SK-N-SH (cell line): ENCODE measurements around the gene USF3. TPM values are rescaled to one million over a fixed set of nuclear protein-coding genes. Genes with fewer than 3 reads are reported as not detected.

Source experiments
- CTCF ChIA-PET: fragments of 300-600, 350-600 bp; formaldehyde crosslinking; extraction: SDS; loops from one replicate; lab custom pipeline; 2021; lab: Yijun Ruan, JAX
- POLR2A ChIA-PET: fragments of 350-600 bp; sonication (Branson Sonifier 250); formaldehyde crosslinking; extraction: SDS; loops from one replicate; lab custom pipeline; 2020; ENCODE audit warnings: antibody characterized with exemption, inconsistent platforms; lab: Yijun Ruan, JAX
- DNase-seq: peaks from one replicate; pipeline ENCODE4 v3.0.0; 2012
- H2AFZ ChIP-seq: fragments of 200-600 bp; sonication (generic); 2 replicates; pipeline ENCODE4 v1.8.1; 2016; ENCODE audit warnings: antibody characterized with exemption, mild to moderate bottlenecking, low read depth
- H3F3A ChIP-seq: fragments of 200-600 bp; sonication (generic); replicated peaks from 2 replicates; pipeline ENCODE3; 2016; ENCODE audit warnings: antibody characterized with exemption, mild to moderate bottlenecking; ENCODE audit not compliant: insufficient read depth
- H3K27ac ChIP-seq, 2 experiments: fragments of 200-500 bp in 1 of 2; fragments of 200-600 bp in 1 of 2; sonication (Bioruptor generic) in 1 of 2; sonication (generic), shearing (Covaris generic) in 1 of 2; 2 replicates each; pipeline versions ENCODE4 v1.5.1 to v1.6.1; 2014 to 2016; ENCODE audit warnings: low read depth in 2 of 2, inconsistent platforms in 1 of 2, low read length in 1 of 2, mild to moderate bottlenecking in 1 of 2, mixed read lengths in 1 of 2
- H3K27me3 ChIP-seq: fragments of 200-600 bp; sonication (generic), shearing (Covaris generic); 2 replicates; pipeline ENCODE4 v1.6.1; 2016; ENCODE audit warnings: mixed run types; ENCODE audit not compliant: insufficient read depth
- H3K36me3 ChIP-seq, 2 experiments: fragments of 200-500 bp in 1 of 2; fragments of 200-600 bp in 1 of 2; sonication (Bioruptor generic) in 1 of 2; sonication (generic) in 1 of 2; replicated peaks in 1 of 2; 2 replicates each; pipeline versions ENCODE3 to v1.5.1; 2014 to 2016; ENCODE audit warnings: low read length in 1 of 2, mild to moderate bottlenecking in 1 of 2; ENCODE audit not compliant: insufficient read depth in 2 of 2, control insufficient read depth in 1 of 2
- H3K4me1 ChIP-seq, 2 experiments: fragments of 200-500 bp in 1 of 2; fragments of 200-600 bp in 1 of 2; sonication (Bioruptor generic) in 1 of 2; sonication (generic), shearing (Covaris generic) in 1 of 2; 2 replicates each; pipeline versions ENCODE4 v1.5.1 to v1.6.1; 2014 to 2016; ENCODE audit warnings: low read depth in 1 of 2, low read length in 1 of 2, mixed run types in 1 of 2; ENCODE audit not compliant: insufficient read depth in 2 of 2, control insufficient read depth in 1 of 2
- H3K4me2 ChIP-seq: fragments of 200-600 bp; sonication (generic), shearing (Covaris generic); 2 replicates; pipeline ENCODE4 v1.6.1; 2017; ENCODE audit warnings: mixed run types
- H3K4me3 ChIP-seq, 2 experiments: fragments of 200-500 bp in 1 of 2; fragments of 200-600 bp in 1 of 2; sonication (Bioruptor generic) in 1 of 2; sonication (generic), shearing (Covaris generic) in 1 of 2; 2 replicates each; pipeline versions ENCODE4 v1.5.1 to v1.8.1; 2014 to 2016; ENCODE audit warnings: low read depth in 2 of 2, inconsistent platforms in 1 of 2, low read length in 1 of 2, mild to moderate bottlenecking in 1 of 2, mixed read lengths in 1 of 2, moderate library complexity in 1 of 2
- H3K79me2 ChIP-seq: fragments of 200-600 bp; sonication (generic); 2 replicates; pipeline ENCODE4 v1.8.1; 2017; ENCODE audit warnings: mild to moderate bottlenecking; ENCODE audit not compliant: insufficient read depth
- H3K9ac ChIP-seq: fragments of 200-600 bp; sonication (generic); 2 replicates; pipeline ENCODE4 v1.6.1; 2017; ENCODE audit warnings: mixed run types
- H3K9me2 ChIP-seq: fragments of 200-600 bp; sonication (generic); 2 replicates; pipeline ENCODE4 v1.6.1; 2017; ENCODE audit warnings: mixed run types
- H3K9me3 ChIP-seq: fragments of 200-600 bp; sonication (generic); 2 replicates; pipeline ENCODE4 v1.6.1; 2017; ENCODE audit warnings: mixed run types, mild to moderate bottlenecking, moderate library complexity
- H4K20me1 ChIP-seq: fragments of 200-600 bp; sonication (generic); 2 replicates; pipeline ENCODE4 v1.6.1; 2017; ENCODE audit warnings: mild to moderate bottlenecking, mixed run types; ENCODE audit not compliant: insufficient read depth
- CTCF ChIP-seq: fragments of 200-600 bp; sonication (generic); IDR thresholded peaks from 2 replicates; pipeline ENCODE4 v1.6.1; 2017; ENCODE audit warnings: antibody characterized with exemption, mild to moderate bottlenecking, moderate library complexity
- EZH2phosphoT487 ChIP-seq: fragments of 200-600 bp; sonication (generic); IDR thresholded peaks from 2 replicates; pipeline ENCODE4 v1.6.1; 2017; ENCODE audit warnings: low read depth, mixed run types, mild to moderate bottlenecking, antibody characterized with exemption, moderate library complexity, borderline replicate concordance
- FOSL2 ChIP-seq: IDR thresholded peaks from 2 replicates; pipeline ENCODE4 v1.4.0; 2012; ENCODE audit warnings: low read depth, mild to moderate bottlenecking, moderate library complexity, borderline replicate concordance
- FOXJ3 ChIP-seq: sonication (generic); formaldehyde crosslinking; IDR thresholded peaks from 2 replicates; pipeline ENCODE4 v1.5.1; 2020; ENCODE audit warnings: mild to moderate bottlenecking, missing genetic modification reagents
- FOXM1 ChIP-seq: IDR thresholded peaks from 2 replicates; pipeline ENCODE4 v1.4.0; 2012; ENCODE audit warnings: low read depth, mild to moderate bottlenecking
- GATA2 ChIP-seq: sonication (generic); formaldehyde crosslinking; IDR thresholded peaks from 2 replicates; pipeline ENCODE4 v1.5.0; 2020; ENCODE audit warnings: mild to moderate bottlenecking, missing genetic modification reagents
- IRF3 ChIP-seq: fragments of 150-350 bp; IDR thresholded peaks from 2 replicates; pipeline ENCODE4 v1.6.1; 2016; ENCODE audit warnings: mild to moderate bottlenecking, low read depth, low read length
- JUND ChIP-seq: IDR thresholded peaks from 2 replicates; pipeline ENCODE4 v1.4.0; 2012
- MAX ChIP-seq: IDR thresholded peaks from 2 replicates; pipeline ENCODE4 v1.4.0; 2012; ENCODE audit warnings: low read depth
- MEF2A ChIP-seq: IDR thresholded peaks from 2 replicates; pipeline ENCODE4 v1.4.0; 2012; ENCODE audit warnings: low read depth, borderline replicate concordance
- MXI1 ChIP-seq: IDR thresholded peaks from 2 replicates; pipeline ENCODE4 v1.6.1; 2012; ENCODE audit warnings: mild to moderate bottlenecking, low read depth, low read length, improper control_type of control experiment
- NRF1 ChIP-seq: IDR thresholded peaks from 2 replicates; pipeline ENCODE4 v1.6.1; 2012; ENCODE audit warnings: low read depth, mild to moderate bottlenecking, low read length
- POLR2AphosphoS5 ChIP-seq: IDR thresholded peaks from 2 replicates; pipeline ENCODE4 v1.6.1; 2012; ENCODE audit warnings: low read depth, low read length
- RCOR1 ChIP-seq: fragments of 150-350 bp; IDR thresholded peaks from 2 replicates; pipeline ENCODE4 v1.6.1; 2017; ENCODE audit warnings: antibody characterized with exemption, low read length
- RFX5 ChIP-seq: IDR thresholded peaks from 2 replicates; pipeline ENCODE4 v1.6.1; 2012; ENCODE audit warnings: mild to moderate bottlenecking, improper control_type of control experiment, low read length
- SIN3A ChIP-seq: IDR thresholded peaks from 2 replicates; pipeline ENCODE4 v1.6.1; 2012; ENCODE audit warnings: low read depth, mild to moderate bottlenecking, low read length, moderate library complexity, borderline replicate concordance
- TAF1 ChIP-seq: IDR thresholded peaks from 2 replicates; pipeline ENCODE4 v1.6.1; 2012; ENCODE audit warnings: low read depth, mild to moderate bottlenecking, low read length, moderate library complexity, borderline replicate concordance
- TCF12 ChIP-seq: IDR thresholded peaks from 2 replicates; pipeline ENCODE4 v1.4.0; 2012
- USF2 ChIP-seq: fragments of 150-350 bp; IDR thresholded peaks from 2 replicates; pipeline ENCODE4 v1.6.1; 2017; ENCODE audit warnings: antibody characterized with exemption, low read length, low read depth, borderline replicate concordance
- WGBS: methylation state at CpG from one replicate; pipeline ENCODE4 v1.1.6; 2017; ENCODE audit warnings: low lambda C conversion rate; 5-methylcytosine and 5-hydroxymethylcytosine counted together
- polyA plus RNA-seq, 3 experiments: library from polyadenylated mRNA; depleted of rRNA; stranded (reverse); fragments of >200 nt; gene quantifications; 2 replicates each; pipeline ENCODE4 v1.2.3, GENCODE V29; 2012

USF3 gene
- polyA plus RNA-seq, 1 of the 3 experiments (the other 2 are of a cell fraction), result 3.1 TPM

GRCh38 chr3:113685956-113686721 lies 10.3 kb downstream of the USF3 start:
- Histone ChIP-seq H3K36me3 (peaks cover 0 to 15% of the 10 kb centered on the region in 2 experiments), H3F3A (no peaks in the 10 kb centered on the region), H3K4me2 (no peak overlapping the region), H3K9me2 (no peaks in the 10 kb centered on the region), H3K79me2 (peaks cover 27% of the 10 kb centered on the region; the same call in 1 of the 2 replicates), H3K27ac (no peak overlapping the region), H3K4me1 (no peaks in the 10 kb centered on the region), H3K27me3 (no peaks in the 10 kb centered on the region), H4K20me1 (no peaks in the 10 kb centered on the region), H3K9ac (no peak overlapping the region), H3K4me3 (no peak overlapping the region), H3K9me3 (no peaks in the 10 kb centered on the region; the same call in 1 of the 2 replicates), H2AFZ (no peak overlapping the region)
- POLR2A ChIA-PET, result no interaction called here
- TF ChIP-seq EZH2phosphoT487 (no peak), MAX (no peak), FOXJ3 (CRISPR knock-in tag) (no peak), POLR2AphosphoS5 (no peak), TAF1 (no peak), FOSL2 (no peak), TCF12 (no peak), NRF1 (no peak), CTCF (no peak), MEF2A (no peak)
- DNase-seq, result no peak
- CTCF ChIA-PET, result no interaction called here
- WGBS, result 100% methylated on average over 1 of the region's 2 CpGs

GRCh38 chr3:113685124-113685523 lies 11.3 kb downstream of the USF3 start:
- Histone ChIP-seq H4K20me1 (no peaks in the 10 kb centered on the region), H3K9me2 (no peaks in the 10 kb centered on the region), H3K27ac (no peak overlapping the region), H3K9me3 (no peaks in the 10 kb centered on the region; the same call in 1 of the 2 replicates), H3K79me2 (peaks cover 27% of the 10 kb centered on the region; the same call in 1 of the 2 replicates), H2AFZ (no peak overlapping the region), H3K4me1 (no peaks in the 10 kb centered on the region), H3K9ac (no peak overlapping the region), H3K4me3 (no peak overlapping the region), H3K36me3 (peaks cover 0 to 15% of the 10 kb centered on the region in 2 experiments), H3K4me2 (no peak overlapping the region), H3F3A (no peaks in the 10 kb centered on the region), H3K27me3 (no peaks in the 10 kb centered on the region)
- DNase-seq, result no peak
- whole genome bisulfite sequencing, result 85% methylated on average over 3 of the region's 5 CpGs
- ChIA-PET CTCF (no interaction called here), POLR2A (no interaction called here)
- TF ChIP-seq TAF1, result no peak
- TF ChIP-seq FOXM1, result no peak
- TF ChIP-seq NRF1, result no peak
- no peak for TF ChIP-seq USF2
- TF ChIP-seq CTCF, result no peak
- no peak for TF ChIP-seq JUND
- TF ChIP-seq SIN3A, result no peak
- no peak for TF ChIP-seq MXI1
- TF ChIP-seq FOXJ3 (CRISPR knock-in tag), result no peak
- no peak for TF ChIP-seq EZH2phosphoT487
- no peak for TF ChIP-seq FOSL2
- TF ChIP-seq RCOR1, result no peak
- no peak for TF ChIP-seq MAX
- no peak for TF ChIP-seq POLR2AphosphoS5
- no peak for TF ChIP-seq RFX5
- TF ChIP-seq IRF3, result no peak
- no peak for TF ChIP-seq GATA2
